HepG2 (cell line): ENCODE data around the gene PSEN2.

Experiments
- ARNTL ChIP-seq: sonication (generic); formaldehyde crosslinking; IDR thresholded peaks from 2 replicates; pipeline ENCODE4 v1.4.0; 2020; ENCODE audit warnings: mild to moderate bottlenecking, missing genetic modification reagents
- FOXM1 ChIP-seq: sonication (generic); formaldehyde crosslinking; IDR thresholded peaks from 2 replicates; pipeline ENCODE4 v1.5.0; 2020; ENCODE audit warnings: missing genetic modification reagents
- GABPA ChIP-seq, 2 experiments: IDR thresholded peaks; 2 replicates each; pipeline ENCODE4 v1.6.1; 2011 to 2016; ENCODE audit warnings: low read depth in 2 of 2, low read length in 1 of 2, missing biosample characterization in 1 of 2, missing genetic modification characterization in 1 of 2
- NFE2L1 ChIP-seq: sonication (generic); formaldehyde crosslinking; IDR thresholded peaks from 2 replicates; pipeline ENCODE4 v1.4.0; 2020; ENCODE audit warnings: missing genetic modification reagents, mild to moderate bottlenecking, borderline replicate concordance
- NFRKB ChIP-seq: fragments of 450-650 bp; IDR thresholded peaks from 2 replicates; pipeline ENCODE4 v1.6.1; 2017
- PITX1 ChIP-seq: sonication (generic); formaldehyde crosslinking; IDR thresholded peaks from 2 replicates; pipeline ENCODE4 v1.5.1; 2020; ENCODE audit warnings: mild to moderate bottlenecking, missing genetic modification reagents
- POLR2A ChIP-seq, 2 experiments: IDR thresholded peaks; 2 replicates each; pipeline ENCODE4 v1.6.1; 2011; ENCODE audit warnings: low read depth in 2 of 2, low read length in 2 of 2, mild to moderate bottlenecking in 1 of 2, moderate library complexity in 1 of 2; ENCODE audit not compliant: insufficient read depth in 1 of 2
- ZKSCAN8 ChIP-seq: IDR thresholded peaks from 2 replicates; pipeline ENCODE4 v1.6.1; 2016; ENCODE audit warnings: borderline replicate concordance, missing genetic modification reagents, missing compliant biosample characterization
- TF ChIP-seq, protein P1 (sequence below): sonication (generic); formaldehyde crosslinking; IDR thresholded peaks from 2 replicates; pipeline ENCODE4 v1.4.0; 2020; ENCODE audit warnings: mild to moderate bottlenecking, missing genetic modification reagents, borderline replicate concordance
- TF ChIP-seq, protein P2 (sequence below): sonication (generic); formaldehyde crosslinking; IDR thresholded peaks from 2 replicates; pipeline ENCODE4 v1.4.0; 2020; ENCODE audit warnings: missing genetic modification reagents
- TF ChIP-seq, protein P3 (sequence below): IDR thresholded peaks from 2 replicates; pipeline ENCODE4 v1.6.1; 2016; ENCODE audit warnings: low read depth

DNA sequence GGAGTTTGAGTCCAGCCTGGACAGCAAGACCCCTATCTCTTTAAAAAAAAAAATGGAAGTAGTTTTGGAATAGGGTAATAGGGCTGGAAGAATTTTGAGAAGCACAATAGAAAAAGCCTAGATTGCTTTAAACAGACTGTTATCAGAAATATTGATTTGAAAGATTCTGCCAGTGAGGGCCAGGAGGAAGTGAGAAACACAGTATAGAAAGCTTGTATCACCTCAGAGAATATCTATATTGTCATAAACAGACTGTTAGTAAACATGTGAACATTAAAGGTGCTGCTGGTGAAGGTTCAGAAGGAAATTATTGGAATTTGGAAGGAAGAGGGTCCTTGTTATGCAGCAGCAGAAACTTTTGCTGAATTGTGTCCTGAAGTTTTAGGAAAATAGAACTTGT lies 24.8 kb upstream of the PSEN2 start:
- TF ChIP-seq POLR2A (IDR thresholded peaks at IDR 0.05; ENCODE audit: insufficient read depth in 1 of 2, low read depth in 2 of 2, low read length in 2 of 2) (no peak), NFRKB (no peak), PITX1 (CRISPR knock-in tag) (no peak), ZKSCAN8 (CRISPR knock-in tag) (no peak), GABPA (IDR thresholded peaks at IDR 0.05; ENCODE audit: low read depth, low read length) (no peak), GABPA (CRISPR knock-in tag; IDR thresholded peaks at IDR 0.05; ENCODE audit: low read depth) (no peak), ARNTL (no peak), FOXM1 (CRISPR knock-in tag) (no peak), NFE2L1 (CRISPR knock-in tag) (no peak)
- TF ChIP-seq, protein P1, sequence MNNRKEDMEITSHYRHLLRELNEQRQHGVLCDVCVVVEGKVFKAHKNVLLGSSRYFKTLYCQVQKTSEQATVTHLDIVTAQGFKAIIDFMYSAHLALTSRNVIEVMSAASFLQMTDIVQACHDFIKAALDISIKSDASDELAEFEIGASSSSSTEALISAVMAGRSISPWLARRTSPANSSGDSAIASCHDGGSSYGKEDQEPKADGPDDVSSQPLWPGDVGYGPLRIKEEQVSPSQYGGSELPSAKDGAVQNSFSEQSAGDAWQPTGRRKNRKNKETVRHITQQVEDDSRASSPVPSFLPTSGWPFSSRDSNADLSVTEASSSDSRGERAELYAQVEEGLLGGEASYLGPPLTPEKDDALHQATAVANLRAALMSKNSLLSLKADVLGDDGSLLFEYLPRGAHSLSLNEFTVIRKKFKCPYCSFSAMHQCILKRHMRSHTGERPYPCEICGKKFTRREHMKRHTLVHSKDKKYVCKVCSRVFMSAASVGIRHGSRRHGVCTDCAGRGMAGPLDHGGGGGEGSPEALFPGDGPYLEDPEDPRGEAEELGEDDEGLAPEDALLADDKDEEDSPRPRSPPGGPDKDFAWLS (CRISPR knock-in tag): no peak
- TF ChIP-seq, protein P2, sequence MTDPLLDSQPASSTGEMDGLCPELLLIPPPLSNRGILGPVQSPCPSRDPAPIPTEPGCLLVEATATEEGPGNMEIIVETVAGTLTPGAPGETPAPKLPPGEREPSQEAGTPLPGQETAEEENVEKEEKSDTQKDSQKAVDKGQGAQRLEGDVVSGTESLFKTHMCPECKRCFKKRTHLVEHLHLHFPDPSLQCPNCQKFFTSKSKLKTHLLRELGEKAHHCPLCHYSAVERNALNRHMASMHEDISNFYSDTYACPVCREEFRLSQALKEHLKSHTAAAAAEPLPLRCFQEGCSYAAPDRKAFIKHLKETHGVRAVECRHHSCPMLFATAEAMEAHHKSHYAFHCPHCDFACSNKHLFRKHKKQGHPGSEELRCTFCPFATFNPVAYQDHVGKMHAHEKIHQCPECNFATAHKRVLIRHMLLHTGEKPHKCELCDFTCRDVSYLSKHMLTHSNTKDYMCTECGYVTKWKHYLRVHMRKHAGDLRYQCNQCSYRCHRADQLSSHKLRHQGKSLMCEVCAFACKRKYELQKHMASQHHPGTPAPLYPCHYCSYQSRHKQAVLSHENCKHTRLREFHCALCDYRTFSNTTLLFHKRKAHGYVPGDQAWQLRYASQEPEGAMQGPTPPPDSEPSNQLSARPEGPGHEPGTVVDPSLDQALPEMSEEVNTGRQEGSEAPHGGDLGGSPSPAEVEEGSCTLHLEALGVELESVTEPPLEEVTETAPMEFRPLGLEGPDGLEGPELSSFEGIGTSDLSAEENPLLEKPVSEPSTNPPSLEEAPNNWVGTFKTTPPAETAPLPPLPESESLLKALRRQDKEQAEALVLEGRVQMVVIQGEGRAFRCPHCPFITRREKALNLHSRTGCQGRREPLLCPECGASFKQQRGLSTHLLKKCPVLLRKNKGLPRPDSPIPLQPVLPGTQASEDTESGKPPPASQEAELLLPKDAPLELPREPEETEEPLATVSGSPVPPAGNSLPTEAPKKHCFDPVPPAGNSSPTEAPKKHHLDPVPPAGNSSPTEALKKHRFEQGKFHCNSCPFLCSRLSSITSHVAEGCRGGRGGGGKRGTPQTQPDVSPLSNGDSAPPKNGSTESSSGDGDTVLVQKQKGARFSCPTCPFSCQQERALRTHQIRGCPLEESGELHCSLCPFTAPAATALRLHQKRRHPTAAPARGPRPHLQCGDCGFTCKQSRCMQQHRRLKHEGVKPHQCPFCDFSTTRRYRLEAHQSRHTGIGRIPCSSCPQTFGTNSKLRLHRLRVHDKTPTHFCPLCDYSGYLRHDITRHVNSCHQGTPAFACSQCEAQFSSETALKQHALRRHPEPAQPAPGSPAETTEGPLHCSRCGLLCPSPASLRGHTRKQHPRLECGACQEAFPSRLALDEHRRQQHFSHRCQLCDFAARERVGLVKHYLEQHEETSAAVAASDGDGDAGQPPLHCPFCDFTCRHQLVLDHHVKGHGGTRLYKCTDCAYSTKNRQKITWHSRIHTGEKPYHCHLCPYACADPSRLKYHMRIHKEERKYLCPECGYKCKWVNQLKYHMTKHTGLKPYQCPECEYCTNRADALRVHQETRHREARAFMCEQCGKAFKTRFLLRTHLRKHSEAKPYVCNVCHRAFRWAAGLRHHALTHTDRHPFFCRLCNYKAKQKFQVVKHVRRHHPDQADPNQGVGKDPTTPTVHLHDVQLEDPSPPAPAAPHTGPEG (CRISPR knock-in tag): no peak
- TF ChIP-seq, protein P3, sequence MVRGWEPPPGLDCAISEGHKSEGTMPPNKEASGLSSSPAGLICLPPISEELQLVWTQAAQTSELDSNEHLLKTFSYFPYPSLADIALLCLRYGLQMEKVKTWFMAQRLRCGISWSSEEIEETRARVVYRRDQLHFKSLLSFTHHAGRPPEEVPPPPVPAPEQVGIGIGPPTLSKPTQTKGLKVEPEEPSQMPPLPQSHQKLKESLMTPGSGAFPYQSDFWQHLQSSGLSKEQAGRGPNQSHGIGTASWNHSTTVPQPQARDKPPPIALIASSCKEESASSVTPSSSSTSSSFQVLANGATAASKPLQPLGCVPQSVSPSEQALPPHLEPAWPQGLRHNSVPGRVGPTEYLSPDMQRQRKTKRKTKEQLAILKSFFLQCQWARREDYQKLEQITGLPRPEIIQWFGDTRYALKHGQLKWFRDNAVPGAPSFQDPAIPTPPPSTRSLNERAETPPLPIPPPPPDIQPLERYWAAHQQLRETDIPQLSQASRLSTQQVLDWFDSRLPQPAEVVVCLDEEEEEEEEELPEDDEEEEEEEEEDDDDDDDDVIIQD (CRISPR knock-in tag): no peak
